ENCODE measurements around the gene LAMA2.

LAMA2 gene

GRCh38 chr6:128919412-128920180 lies 36.7 kb downstream of the LAMA2 start:
- no peaks in the 10 kb centered on the region for H3K27me3 ChIP-seq (ENCODE audit: insufficient read depth, low read depth, severe bottlenecking)
- TF ChIP-seq, protein P1, sequence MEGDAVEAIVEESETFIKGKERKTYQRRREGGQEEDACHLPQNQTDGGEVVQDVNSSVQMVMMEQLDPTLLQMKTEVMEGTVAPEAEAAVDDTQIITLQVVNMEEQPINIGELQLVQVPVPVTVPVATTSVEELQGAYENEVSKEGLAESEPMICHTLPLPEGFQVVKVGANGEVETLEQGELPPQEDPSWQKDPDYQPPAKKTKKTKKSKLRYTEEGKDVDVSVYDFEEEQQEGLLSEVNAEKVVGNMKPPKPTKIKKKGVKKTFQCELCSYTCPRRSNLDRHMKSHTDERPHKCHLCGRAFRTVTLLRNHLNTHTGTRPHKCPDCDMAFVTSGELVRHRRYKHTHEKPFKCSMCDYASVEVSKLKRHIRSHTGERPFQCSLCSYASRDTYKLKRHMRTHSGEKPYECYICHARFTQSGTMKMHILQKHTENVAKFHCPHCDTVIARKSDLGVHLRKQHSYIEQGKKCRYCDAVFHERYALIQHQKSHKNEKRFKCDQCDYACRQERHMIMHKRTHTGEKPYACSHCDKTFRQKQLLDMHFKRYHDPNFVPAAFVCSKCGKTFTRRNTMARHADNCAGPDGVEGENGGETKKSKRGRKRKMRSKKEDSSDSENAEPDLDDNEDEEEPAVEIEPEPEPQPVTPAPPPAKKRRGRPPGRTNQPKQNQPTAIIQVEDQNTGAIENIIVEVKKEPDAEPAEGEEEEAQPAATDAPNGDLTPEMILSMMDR (IDR thresholded peaks at IDR 0.05; ENCODE audit: low read depth, low read length) = no peak
- H3K4me3 ChIP-seq (ENCODE audit: low read depth, low read length) = no peak overlapping the region
- H3K27ac ChIP-seq = no peak overlapping the region
- H3K36me3 ChIP-seq = no peaks in the 10 kb centered on the region
- DNase-seq = no peak
- no peaks in the 10 kb centered on the region for H3K9me3 ChIP-seq (ENCODE audit: severe bottlenecking)

DNA sequence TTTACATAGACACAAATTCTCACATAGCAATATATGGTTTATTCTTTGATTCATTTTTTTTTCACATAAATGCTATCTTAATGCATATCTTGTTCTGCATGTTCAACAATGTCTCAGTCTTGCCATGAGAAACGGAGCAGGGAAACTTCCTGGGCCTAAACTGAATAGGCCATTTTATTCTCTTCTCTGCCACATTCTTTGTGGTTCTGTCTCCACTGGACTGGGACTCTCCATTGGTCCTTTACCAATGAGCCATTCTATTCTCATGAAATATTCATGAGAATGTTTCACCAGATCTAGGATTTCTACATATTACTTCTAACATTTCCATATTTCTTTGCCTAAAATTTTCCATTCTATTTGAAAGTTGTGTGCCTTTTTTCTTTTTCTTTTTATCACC lies 42.8 kb downstream of the LAMA2 start:
- no peak overlapping the region for H3K4me3 ChIP-seq (ENCODE audit: low read depth, low read length)

GRCh38 chr6:128929869-128930268 lies 46.9 kb downstream of the LAMA2 start:
- no peaks in the 10 kb centered on the region for H3K36me3 ChIP-seq
- no peaks in the 10 kb centered on the region for H3K27me3 ChIP-seq (ENCODE audit: insufficient read depth, low read depth, severe bottlenecking)
- no peaks in the 10 kb centered on the region for H3K9me3 ChIP-seq (ENCODE audit: severe bottlenecking)
- no peak for DNase-seq
- H3K27ac ChIP-seq = no peak overlapping the region
- no peak overlapping the region for H3K4me3 ChIP-seq (ENCODE audit: low read depth, low read length)
- TF ChIP-seq, protein P1 (IDR thresholded peaks at IDR 0.05; ENCODE audit: low read depth, low read length) = no peak

More for the DNA sequence above, 42.8 kb downstream of the LAMA2 start:
- Histone ChIP-seq H3K36me3 (no peaks in the 10 kb centered on the region), H3K27me3 (ENCODE audit: insufficient read depth, low read depth, severe bottlenecking) (no peaks in the 10 kb centered on the region), H3K27ac (no peak overlapping the region), H3K9me3 (ENCODE audit: severe bottlenecking) (no peaks in the 10 kb centered on the region)
- no peak for DNase-seq
- TF ChIP-seq, protein P1 (IDR thresholded peaks at IDR 0.05; ENCODE audit: low read depth, low read length) = no peak

DNA sequence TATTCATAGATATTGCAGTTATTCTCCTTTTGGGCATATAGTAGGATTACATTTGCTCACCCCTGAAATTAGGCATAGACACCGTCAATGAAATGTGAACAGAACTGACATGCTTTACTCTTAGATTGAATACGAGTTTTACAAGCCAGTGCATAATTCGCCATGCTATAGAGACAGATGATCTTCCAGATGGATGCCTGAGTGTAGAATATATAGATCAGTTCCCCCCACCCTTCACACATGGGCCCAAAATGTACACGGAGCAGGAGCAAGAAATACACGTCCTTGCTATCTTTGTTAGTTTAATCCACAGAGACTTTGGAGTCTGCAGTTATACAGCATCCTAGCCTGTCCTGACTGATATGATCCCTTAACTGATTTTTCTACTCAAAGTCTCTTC lies 47.4 kb downstream of the LAMA2 start:
- no peaks in the 10 kb centered on the region for H3K36me3 ChIP-seq
- TF ChIP-seq, protein P1 (IDR thresholded peaks at IDR 0.05; ENCODE audit: low read depth, low read length) = no peak
- H3K27ac ChIP-seq = no peak overlapping the region
- no peak overlapping the region for H3K4me3 ChIP-seq (ENCODE audit: low read depth, low read length)
- H3K27me3 ChIP-seq (ENCODE audit: insufficient read depth, low read depth, severe bottlenecking) = no peaks in the 10 kb centered on the region
- DNase-seq = no peak
- H3K9me3 ChIP-seq (ENCODE audit: severe bottlenecking) = no peaks in the 10 kb centered on the region

- H3K27ac ChIP-seq = no peak overlapping the region
- no peak for DNase-seq
- H3K36me3 ChIP-seq = no peaks in the 10 kb centered on the region
Observed at GRCh38 chr6:128932061-128932460, 49.1 kb downstream of the LAMA2 start.

More at GRCh38 chr6:128932061-128932460, 49.1 kb downstream of the LAMA2 start:
- no peaks in the 10 kb centered on the region for H3K27me3 ChIP-seq (ENCODE audit: insufficient read depth, low read depth, severe bottlenecking)
- H3K9me3 ChIP-seq (ENCODE audit: severe bottlenecking) = no peaks in the 10 kb centered on the region
- TF ChIP-seq, protein P1 (IDR thresholded peaks at IDR 0.05; ENCODE audit: low read depth, low read length) = no peak
- H3K4me3 ChIP-seq (ENCODE audit: low read depth, low read length) = no peak overlapping the region

Measured in WERI-Rb-1 (cell line).